ENCODE data around the gene ATR. TPM values are rescaled to one million over a fixed set of nuclear protein-coding genes. Genes with fewer than 3 reads are reported as not detected.

The ATR gene
- total and polyA plus RNA-seq, 10 of the 15 experiments (the other 5 are each of a cell fraction or from before 2014, with no cell fraction given), result 21.0 to 41.5 (median 30.1) TPM

DNA sequence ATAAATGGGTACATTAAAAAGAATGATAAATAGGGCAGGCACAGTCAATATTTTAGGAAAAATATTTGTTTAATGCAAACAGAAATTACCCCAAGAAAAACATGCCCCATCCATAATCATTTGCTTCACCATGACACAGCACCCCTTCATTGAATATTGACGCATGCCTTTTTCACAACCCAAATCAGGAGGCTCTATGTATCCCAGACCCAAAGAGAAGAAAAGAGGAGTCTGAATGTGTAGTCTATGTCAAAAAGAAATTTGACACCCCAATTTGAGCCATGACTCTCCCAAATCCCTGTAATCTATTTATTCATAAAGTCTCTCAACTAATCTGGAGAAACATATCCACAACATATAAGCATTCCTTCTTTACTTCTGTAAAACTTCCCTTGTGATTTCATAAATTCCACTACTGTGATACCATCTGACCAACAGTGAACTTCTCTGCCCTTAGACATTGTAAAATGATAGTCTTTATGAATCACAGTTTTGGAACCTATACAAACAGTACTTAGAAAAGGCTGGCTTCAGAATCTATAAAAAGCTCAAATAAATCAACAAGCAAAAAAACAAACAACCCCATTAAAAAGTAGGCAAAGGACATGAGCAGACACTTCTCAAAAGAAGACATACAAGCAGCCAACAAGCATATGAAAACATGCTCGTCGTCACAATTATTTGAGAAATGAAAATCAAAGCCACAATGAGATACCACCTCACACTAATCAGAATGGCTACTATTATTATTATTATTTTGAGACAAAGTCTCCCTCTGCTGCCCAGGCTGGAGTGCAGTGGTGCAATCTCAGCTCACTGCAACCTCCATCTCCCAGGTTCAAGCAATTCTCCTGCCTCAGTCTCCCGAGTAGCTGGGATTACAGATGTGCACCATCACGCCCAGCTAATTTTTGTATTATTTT, 77.3 kb downstream of the ATR start (continued):
- TF ChIP-seq MEF2A (IDR thresholded peaks at IDR 0.05; ENCODE audit: insufficient read depth, low read depth, low read length) (no peak), FOS (IDR thresholded peaks at IDR 0.05; ENCODE audit: borderline replicate concordance, extremely low read depth, insufficient read length) (no peak)
- TF ChIP-seq, protein P1, sequence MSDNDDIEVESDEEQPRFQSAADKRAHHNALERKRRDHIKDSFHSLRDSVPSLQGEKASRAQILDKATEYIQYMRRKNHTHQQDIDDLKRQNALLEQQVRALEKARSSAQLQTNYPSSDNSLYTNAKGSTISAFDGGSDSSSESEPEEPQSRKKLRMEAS (IDR thresholded peaks at IDR 0.05; ENCODE audit: low read depth, low read length), result no peak
- TF ChIP-seq, protein P2, sequence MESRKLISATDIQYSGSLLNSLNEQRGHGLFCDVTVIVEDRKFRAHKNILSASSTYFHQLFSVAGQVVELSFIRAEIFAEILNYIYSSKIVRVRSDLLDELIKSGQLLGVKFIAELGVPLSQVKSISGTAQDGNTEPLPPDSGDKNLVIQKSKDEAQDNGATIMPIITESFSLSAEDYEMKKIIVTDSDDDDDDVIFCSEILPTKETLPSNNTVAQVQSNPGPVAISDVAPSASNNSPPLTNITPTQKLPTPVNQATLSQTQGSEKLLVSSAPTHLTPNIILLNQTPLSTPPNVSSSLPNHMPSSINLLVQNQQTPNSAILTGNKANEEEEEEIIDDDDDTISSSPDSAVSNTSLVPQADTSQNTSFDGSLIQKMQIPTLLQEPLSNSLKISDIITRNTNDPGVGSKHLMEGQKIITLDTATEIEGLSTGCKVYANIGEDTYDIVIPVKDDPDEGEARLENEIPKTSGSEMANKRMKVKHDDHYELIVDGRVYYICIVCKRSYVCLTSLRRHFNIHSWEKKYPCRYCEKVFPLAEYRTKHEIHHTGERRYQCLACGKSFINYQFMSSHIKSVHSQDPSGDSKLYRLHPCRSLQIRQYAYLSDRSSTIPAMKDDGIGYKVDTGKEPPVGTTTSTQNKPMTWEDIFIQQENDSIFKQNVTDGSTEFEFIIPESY (IDR thresholded peaks at IDR 0.05), result no peak

DNA sequence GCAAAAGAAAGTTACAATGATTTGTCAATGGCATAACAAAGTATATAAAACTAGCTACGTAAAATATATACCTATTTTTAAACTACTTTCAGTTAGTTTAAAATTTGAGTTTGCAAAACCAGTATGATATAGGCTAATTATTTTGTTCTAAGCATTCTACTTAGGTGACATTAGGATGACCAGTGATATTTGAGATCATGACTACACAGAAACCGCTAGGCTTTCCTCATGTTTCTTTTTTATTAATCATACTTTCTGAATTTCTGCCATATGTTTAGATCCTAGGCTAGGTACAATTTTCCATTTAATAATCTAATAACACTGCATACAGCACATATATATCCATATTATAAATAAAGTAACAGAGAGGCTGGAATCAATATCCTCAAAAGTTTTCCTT, 78.3 kb downstream of the ATR start:
- SMC1A ChIA-PET (ENCODE audit: uncharacterized antibody, unreplicated experiment), result interaction anchor here (1.2 kb wide), 1 partner anchor 220 kb away, joined by 3 read pairs; no protein-coding TSS in a partner anchor
- WGBS (ENCODE audit: insufficient coverage, insufficient replicate concordance, low lambda C conversion rate, missing lambda C conversion rate), result 95% methylated on average over 2 of the region's 2 CpGs
- TF ChIP-seq SREBF2 (IDR thresholded peaks at IDR 0.05; ENCODE audit: low read length) (no peak), NRF1 (conservative IDR thresholded peaks at IDR 0.05; ENCODE audit: low read depth, low read length) (no peak), BHLHE40 (IDR thresholded peaks at IDR 0.05; ENCODE audit: borderline replicate concordance in 1 of 2, low read depth in 2 of 2, low read length in 1 of 2) (no peak), CBFB (IDR thresholded peaks at IDR 0.05; ENCODE audit: low read depth) (no peak), IKZF1 (conservative IDR thresholded peaks at IDR 0.05) (no peak), YY1 (IDR thresholded peaks at IDR 0.05; ENCODE audit: low read depth, low read length) (no peak), WRNIP1 (IDR thresholded peaks at IDR 0.05; ENCODE audit: borderline replicate concordance, low read depth, low read length) (no peak), SP1 (IDR thresholded peaks at IDR 0.05; ENCODE audit: low read depth, low read length) (no peak), TCF7 (IDR thresholded peaks at IDR 0.05; ENCODE audit: borderline replicate concordance) (no peak), FOXK2 (IDR thresholded peaks at IDR 0.05) (no peak), RB1 (IDR thresholded peaks at IDR 0.05; ENCODE audit: borderline replicate concordance) (no peak), HCFC1 (IDR thresholded peaks at IDR 0.05; ENCODE audit: low read length) (no peak)
- TF ChIP-seq, protein P3, sequence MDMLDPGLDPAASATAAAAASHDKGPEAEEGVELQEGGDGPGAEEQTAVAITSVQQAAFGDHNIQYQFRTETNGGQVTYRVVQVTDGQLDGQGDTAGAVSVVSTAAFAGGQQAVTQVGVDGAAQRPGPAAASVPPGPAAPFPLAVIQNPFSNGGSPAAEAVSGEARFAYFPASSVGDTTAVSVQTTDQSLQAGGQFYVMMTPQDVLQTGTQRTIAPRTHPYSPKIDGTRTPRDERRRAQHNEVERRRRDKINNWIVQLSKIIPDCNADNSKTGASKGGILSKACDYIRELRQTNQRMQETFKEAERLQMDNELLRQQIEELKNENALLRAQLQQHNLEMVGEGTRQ (IDR thresholded peaks at IDR 0.05; ENCODE audit: borderline replicate concordance, low read depth, low read length), result no peak

More for the DNA sequence above, 78.3 kb downstream of the ATR start:
- Histone ChIP-seq H3K4me2 (ENCODE audit: control insufficient read depth, insufficient read depth) (no peak overlapping the region), H3K4me1 (ENCODE audit: control insufficient read depth, insufficient read depth, low read length) (no peaks in the 10 kb centered on the region), H3K27ac (ENCODE audit: control insufficient read depth, insufficient read depth) (no peak overlapping the region), H4K20me1 (ENCODE audit: control insufficient read depth, insufficient read depth) (no peaks in the 10 kb centered on the region), H3K9me3 (replicated peaks; ENCODE audit: control insufficient read depth, insufficient read depth, low read length) (no peaks in the 10 kb centered on the region), H3K36me3 (ENCODE audit: control insufficient read depth in 2 of 2, insufficient read depth in 2 of 2, low read length in 1 of 2) (peaks cover 1 to 2% of the 10 kb centered on the region in 2 experiments; a peak in 2 of 4 replicates), H3K79me2 (ENCODE audit: control insufficient read depth, insufficient read depth, low read length) (no peaks in the 10 kb centered on the region), H3K27me3 (replicated peaks in 1 of 2; ENCODE audit: control insufficient read depth in 2 of 2, insufficient read depth in 2 of 2, low read length in 1 of 2) (no peaks in the 10 kb centered on the region), H2AFZ (ENCODE audit: control insufficient read depth, low read depth, low read length) (no peak overlapping the region), H3K4me3 (no peak overlapping the region), H3K9ac (ENCODE audit: control insufficient read depth, insufficient read depth, low read length) (no peak overlapping the region)
- in situ Hi-C loops (cut with MboI), result no loop called here
- intact Hi-C loops (cut with micrococcal nuclease; ENCODE audit: unreplicated experiment), result no loop called here
- POLR2A ChIA-PET, result no interaction called here
- RAD21 ChIA-PET (ENCODE audit: unreplicated experiment), result no interaction called here
- DNase-seq (ENCODE audit: low read depth, low spot score), result no peak
- CTCF ChIA-PET, result no interaction called here
- no peak for ATAC-seq
- no TSS peak for BruUV-seq (replicated peaks)
- FAIRE-seq, result no peak
